Motor neuron (in vitro differentiated cells): ENCODE results near the gene MAPK8. TPM values are rescaled to one million over a fixed set of nuclear protein-coding genes. Genes with fewer than 3 reads are reported as not detected.
A peak's percentile ranks its signal among the peaks of the same experiment; 100 is the strongest.

Source experiments
- ATAC-seq, 8 experiments: fragments of 200-7000 bp; cut with Tn5 transposase; replicated peaks in 6 of 8; 2 replicates each; pipeline ENCODE4 v1.8.0; 2021; ENCODE audit warnings: mild to moderate bottlenecking in 8 of 8, moderate library complexity in 8 of 8
- H3K27ac ChIP-seq, 2 donors: fragments of 250-450 bp; sonication (Bioruptor Pico); 2 replicates each; pipeline ENCODE4 v1.9.0; 2021; ENCODE audit warnings: antibody characterized with exemption in 2 of 2, mild to moderate bottlenecking in 2 of 2, moderate library complexity in 1 of 2
- H3K4me1 ChIP-seq, 2 donors: fragments of 250-450 bp; sonication (Bioruptor Pico); replicated peaks in 1 of 2; 2 replicates each; pipeline ENCODE4 v1.6.1; 2021; ENCODE audit warnings: antibody characterized with exemption in 2 of 2, mild to moderate bottlenecking in 2 of 2, moderate library complexity in 1 of 2
- H3K4me3 ChIP-seq, 5 donors: fragments of 250-450 bp; sonication (Bioruptor Pico); 2 replicates each; pipeline ENCODE4 v1.9.0; 2021; ENCODE audit warnings: antibody characterized with exemption in 5 of 5, mild to moderate bottlenecking in 5 of 5, moderate library complexity in 4 of 5
- WGBS, 10 experiments: fragments of 450-650 bp; shearing (Covaris generic); methylation state at CpG; one replicate each; pipeline ENCODE4 v1.0.0; 2022; 5-methylcytosine and 5-hydroxymethylcytosine counted together
- in situ Hi-C, 9 experiments: fragments of 400-800 bp; cut with MboI; loops; one replicate each; pipeline ENCODE4 v1.15.0; 2021; ENCODE audit warnings: low sequenced_read_pairs in 9 of 9, low pct_unique_long_range_greater_than_20kb in 2 of 9; ENCODE audit not compliant: unreplicated experiment in 9 of 9
- total RNA-seq, 8 experiments: library from RNA; unstranded; fragments of 300-600 nt; gene quantifications; 2 replicates each; pipeline versions ENCODE4 v1.2.3 to v1.2.4, GENCODE V29; 2022

MAPK8 gene
- total RNA-seq, 8 experiments from 2014 or later, result 21.2 to 122 (median 68.1) TPM

- ATAC-seq, result no peak
- in situ Hi-C loops, result no loop called here
- Histone ChIP-seq H3K4me1 (peaks cover 10 to 12% of the 10 kb centered on the region in 2 donors), H3K27ac (no peak overlapping the region), H3K4me3 (no peak overlapping the region)
- 33 to 100% (median 83%) methylated on average over 1 to 4 of the region's 4 CpGs; no CpG with 5 or more reads in 1 of the 10 experiments for WGBS, 10 experiments
These were observed 161.2 kb downstream of the MAPK8 start for GRCh38 chr10:48467669-48468068.

GRCh38 chr10:48468130-48468790 lies 161.8 kb downstream of the MAPK8 start:
- in situ Hi-C loops, result no loop called here
- no peak for ATAC-seq
- no peak overlapping the region for H3K27ac ChIP-seq
- H3K4me3 ChIP-seq, result no peak overlapping the region
- 40 to 100% (median 71%) methylated on average over 1 to 3 of the region's 3 CpGs; no CpG with 5 or more reads in 1 of the 10 experiments for WGBS, 10 experiments
- peaks cover 10 to 12% of the 10 kb centered on the region in 2 donors for H3K4me1 ChIP-seq

- Histone ChIP-seq H3K27ac (no peak overlapping the region), H3K4me1 (peaks cover 10 to 12% of the 10 kb centered on the region in 2 donors), H3K4me3 (no peak overlapping the region)
- WGBS, 10 experiments, result 60 to 100% methylated on average over 1 of the region's 3 CpGs; no CpG with 5 or more reads in 8 of the 10 experiments
- peak in 1 of 8 experiments; percentile 9 for ATAC-seq
- in situ Hi-C loops, result no loop called here
These were observed 162.5 kb downstream of the MAPK8 start for GRCh38 chr10:48468866-48469511.

GRCh38 chr10:48469516-48470020 lies 163.1 kb downstream of the MAPK8 start:
- 17 to 80% (median 73%) methylated on average over 1 of the region's 4 CpGs; no CpG with 5 or more reads in 6 of the 10 experiments for WGBS, 10 experiments
- H3K4me1 ChIP-seq, result peaks cover 10 to 12% of the 10 kb centered on the region in 2 donors
- H3K4me3 ChIP-seq, result no peak overlapping the region
- ATAC-seq, result peak in 2 of 8 experiments; percentile 7 to 23
- H3K27ac ChIP-seq, result no peak overlapping the region
- in situ Hi-C loops, result no loop called here

- ATAC-seq, result peak in 5 of 8 experiments; percentile 76 to 94 (median 89)
- peak overlapping the region in 1 of 2 donors; percentile 44 for H3K27ac ChIP-seq
- 0 to 100% (median 20%) methylated on average over 1 to 4 of the region's 5 CpGs; no CpG with 5 or more reads in 5 of the 10 experiments for WGBS, 10 experiments
- H3K4me1 ChIP-seq, result peaks cover 10 to 12% of the 10 kb centered on the region in 2 donors
- no peak overlapping the region for H3K4me3 ChIP-seq
- in situ Hi-C loops, result no loop called here
These were observed 163.8 kb downstream of the MAPK8 start for GRCh38 chr10:48470115-48470892.

- Histone ChIP-seq H3K4me1 (peaks cover 10 to 12% of the 10 kb centered on the region in 2 donors), H3K4me3 (no peak overlapping the region), H3K27ac (peak overlapping the region in 1 of 2 donors; percentile 44)
- 0 to 100% (median 80%) methylated on average over 1 to 5 of the region's 8 CpGs; no CpG with 5 or more reads in 1 of the 10 experiments for WGBS, 10 experiments
- ATAC-seq, result no peak
- in situ Hi-C loops, result no loop called here
These were observed 164.7 kb downstream of the MAPK8 start for GRCh38 chr10:48470893-48471805.

GRCh38 chr10:48472501-48473069 lies 166.1 kb downstream of the MAPK8 start:
- Histone ChIP-seq H3K4me1 (peaks cover 10 to 12% of the 10 kb centered on the region in 2 donors), H3K4me3 (no peak overlapping the region), H3K27ac (no peak overlapping the region)
- ATAC-seq, result no peak
- in situ Hi-C loops, result no loop called here
- 56 to 100% (median 97%) methylated on average over 1 to 3 of the region's 3 CpGs for WGBS, 10 experiments

- ATAC-seq, result no peak
- in situ Hi-C loops, result no loop called here
- Histone ChIP-seq H3K27ac (no peak overlapping the region), H3K4me3 (no peak overlapping the region), H3K4me1 (peaks cover 10 to 12% of the 10 kb centered on the region in 2 donors)
- 85 to 100% (median 92%) methylated on average over 1 to 5 of the region's 5 CpGs; no CpG with 5 or more reads in 1 of the 10 experiments for WGBS, 10 experiments
These were observed 167.2 kb downstream of the MAPK8 start for GRCh38 chr10:48473704-48474103.

- H3K27ac ChIP-seq, result no peak overlapping the region
- 83 to 100% (median 92%) methylated on average over 2 to 3 of the region's 3 CpGs for WGBS, 10 experiments
- no peak for ATAC-seq
- H3K4me3 ChIP-seq, result no peak overlapping the region
- in situ Hi-C loops, result no loop called here
- H3K4me1 ChIP-seq, result peaks cover 9 to 10% of the 10 kb centered on the region in 2 donors
These were observed 168.4 kb downstream of the MAPK8 start for GRCh38 chr10:48474765-48475365.

GRCh38 chr10:48475943-48476278 lies 169.4 kb downstream of the MAPK8 start:
- in situ Hi-C loops, result no loop called here
- Histone ChIP-seq H3K4me1 (no peaks in the 10 kb centered on the region), H3K27ac (no peak overlapping the region), H3K4me3 (no peak overlapping the region)
- no peak for ATAC-seq
- WGBS, 10 experiments, result 50 to 100% (median 94%) methylated on average over 1 to 3 of the region's 4 CpGs; no CpG with 5 or more reads in 7 of the 10 experiments

- in situ Hi-C loops, result no loop called here
- no peak for ATAC-seq
These were observed 170.0 kb downstream of the MAPK8 start for GRCh38 chr10:48476279-48476982.

More at GRCh38 chr10:48476279-48476982, 170.0 kb downstream of the MAPK8 start:
- WGBS, 10 experiments, result 80 to 100% (median 100%) methylated on average over 1 to 4 of the region's 9 CpGs; no CpG with 5 or more reads in 5 of the 10 experiments
- Histone ChIP-seq H3K27ac (no peak overlapping the region), H3K4me3 (no peak overlapping the region), H3K4me1 (no peaks in the 10 kb centered on the region)
